ENCODE data around the gene SMIM33. TPM values are rescaled to one million over a fixed set of nuclear protein-coding genes. Genes with fewer than 3 reads are reported as not detected.
"Not testable (repeated sequence)": the region's sequence is repeated elsewhere in the genome, so short reads cannot be mapped to it uniquely, and the experiment has no call there.

Gene SMIM33
- total and polyA plus RNA-seq, 9 of the 15 experiments (the other 6 are each of a cell fraction or from before 2014, with no cell fraction given): not detected

- not testable (repeated sequence) for TF ChIP-seq JUN (IDR thresholded peaks at IDR 0.05; ENCODE audit: borderline replicate concordance, low read depth, low read length); MYC (CRISPR knock-in tag; IDR thresholded peaks at IDR 0.05; ENCODE audit: borderline replicate concordance, low read depth); PBX2 (CRISPR knock-in tag; IDR thresholded peaks at IDR 0.05; ENCODE audit: low read depth)
- TF ChIP-seq JUN (CRISPR knock-in tag; IDR thresholded peaks at IDR 0.05; ENCODE audit: borderline replicate concordance): 0 out of 2 replicates have a peak, but pooled peaks have one; percentile 32
- peak; percentile 94 for TF ChIP-seq USF1 (CRISPR knock-in tag; IDR thresholded peaks at IDR 0.05)
- peak; percentile 59 for TF ChIP-seq L3MBTL2 (IDR thresholded peaks at IDR 0.05)
- TF ChIP-seq HCFC1 (IDR thresholded peaks at IDR 0.05; ENCODE audit: low read depth, low read length): 0 out of 2 replicates have a peak, but pooled peaks have one; percentile 28
- peak; percentile 58; the same call in 1 of the 2 replicates for TF ChIP-seq FOXP1 (CRISPR knock-in tag; IDR thresholded peaks at IDR 0.05)
- TF ChIP-seq MYC (IDR thresholded peaks at IDR 0.05; ENCODE audit: low read depth, low read length): peak; percentile 78
- 0 out of 2 replicates have a peak, but pooled peaks have one; percentile 18 for TF ChIP-seq PBX2 (tag; conservative IDR thresholded peaks at IDR 0.05; ENCODE audit: low read depth)
- TF ChIP-seq XRCC5 (IDR thresholded peaks at IDR 0.05; ENCODE audit: low read depth, low read length): 0 out of 2 replicates have a peak, but pooled peaks have one; percentile 37
- TF ChIP-seq MAZ (CRISPR knock-in tag; conservative IDR thresholded peaks at IDR 0.05 in 1 of 2, IDR thresholded peaks at IDR 0.05 in 1 of 2): peak; percentile 24 to 48; a peak in 1 of 4 replicates
- TF ChIP-seq MAX (CRISPR knock-in tag; IDR thresholded peaks at IDR 0.05): peak; percentile 70
- TF ChIP-seq SMC3 (conservative IDR thresholded peaks at IDR 0.05; ENCODE audit: insufficient read depth, low read depth, low read length): peak; percentile 98
- TF ChIP-seq STAG1 (CRISPR knock-in tag; IDR thresholded peaks at IDR 0.05; ENCODE audit: borderline replicate concordance): peak; percentile 75; the same call in 1 of the 2 replicates
- peak; percentile 61; the same call in 1 of the 2 replicates for TF ChIP-seq ZNF175 (CRISPR knock-in tag; IDR thresholded peaks at IDR 0.05; ENCODE audit: low read depth)
- peak; percentile 87 for TF ChIP-seq CC2D1A (IDR thresholded peaks at IDR 0.05)
- TF ChIP-seq MITF (IDR thresholded peaks at IDR 0.05): 0 out of 2 replicates have a peak, but pooled peaks have one; percentile 46
- peak; percentile 29; the same call in 1 of the 2 replicates for TF ChIP-seq ESRRA (IDR thresholded peaks at IDR 0.05; ENCODE audit: borderline replicate concordance, low read depth)
- peak; percentile 53; the same call in 1 of the 2 replicates for TF ChIP-seq ZNF24 (IDR thresholded peaks at IDR 0.05)
- TF ChIP-seq TFAP4 (CRISPR knock-in tag; IDR thresholded peaks at IDR 0.05; ENCODE audit: borderline replicate concordance): peak; percentile 89
- peak; percentile 94 to 98 for TF ChIP-seq RAD21 (CRISPR knock-in tag; conservative IDR thresholded peaks at IDR 0.05 in 1 of 2, IDR thresholded peaks at IDR 0.05 in 1 of 2)
- peak; percentile 10 for TF ChIP-seq ZFP36 (IDR thresholded peaks at IDR 0.05; ENCODE audit: low read depth, low read length, partially characterized antibody)
Observed at GRCh38 chr5:139513434-139513833, 42.6 kb downstream of the SMIM33 start (continued).

Measured in K562 (cell line).